K562 (cell line): ENCODE results near the gene VSIG1. TPM values are rescaled to one million over a fixed set of nuclear protein-coding genes. Genes with fewer than 3 reads are reported as not detected.

Experiments used
- ETV6 ChIP-seq, 3 experiments: fragments of 150-350 bp in 1 of 3; sonication (generic) in 1 of 3; formaldehyde crosslinking in 1 of 3; IDR thresholded peaks; 2 replicates each; pipeline versions ENCODE4 v1.6.1 to v1.8.0; 2014 to 2022; ENCODE audit warnings: borderline replicate concordance in 2 of 3, low read depth in 2 of 3, antibody characterized with exemption in 1 of 3, low read length in 1 of 3, mild to moderate bottlenecking in 1 of 3, missing genetic modification reagents in 1 of 3
- HMGN3 ChIP-seq: IDR thresholded peaks from 2 replicates; pipeline ENCODE4 v1.6.1; 2011; ENCODE audit warnings: borderline replicate concordance, low read depth, mild to moderate bottlenecking, mixed read lengths, low read length; ENCODE audit not compliant: insufficient read length; ENCODE audit errors: extremely low read depth
- RBM34 ChIP-seq: fragments of 200-400 bp; formaldehyde crosslinking; IDR thresholded peaks from 2 replicates; pipeline ENCODE4 v1.6.1; 2018; ENCODE audit warnings: low read length, borderline replicate concordance; ENCODE audit not compliant: insufficient read depth
- SIRT6 ChIP-seq: IDR thresholded peaks from one replicate; pipeline ENCODE4 v1.6.1; 2012; ENCODE audit warnings: low read depth, mild to moderate bottlenecking, control low read depth, inconsistent platforms, low read length, moderate library complexity
- XRCC3 ChIP-seq: fragments of 450-650 bp; IDR thresholded peaks from 2 replicates; pipeline ENCODE4 v1.6.1; 2017; ENCODE audit warnings: mild to moderate bottlenecking, moderate library complexity
- ZKSCAN3 ChIP-seq: fragments of 250-450 bp; sonication (Bioruptor Pico); IDR thresholded peaks from 2 replicates; pipeline ENCODE4 v1.4.0; 2020
- ZNF12 ChIP-seq: sonication (generic); formaldehyde crosslinking; IDR thresholded peaks from 2 replicates; pipeline ENCODE4 v1.4.0; 2020; ENCODE audit warnings: mild to moderate bottlenecking, missing genetic modification reagents
- polyA plus RNA-seq, 8 experiments: library from polyadenylated mRNA; depleted of rRNA in 4 of 8; stranded (reverse) in 5 of 8; unstranded in 3 of 8; fragments of >200 nt; fragmentation: Nextera tagmentation in 2 of 8; fragmentation: Illumina TruSeq in 1 of 8; extraction: Ambion mirVana in 2 of 8; extraction: Trizol in 1 of 8; gene quantifications; 2 replicates each; pipeline versions ENCODE4 v1.2.1 to v1.2.3, GENCODE V29; 2011 to 2014; ENCODE audit warnings: inconsistent platforms in 1 of 8, missing spikeins in 1 of 8
- total RNA-seq, 7 experiments: library from RNA; depleted of rRNA in 6 of 7; stranded (reverse); fragments of >200 nt in 6 of 7; fragmentation: Illumina TruSeq in 2 of 7; extraction: Trizol in 2 of 7; gene quantifications; 2 replicates each; pipeline versions ENCODE4 v1.2.1 to v1.2.3, GENCODE V29; 2011 to 2021; ENCODE audit warnings: low replicate concordance in 1 of 7
- TF ChIP-seq, protein P1 (sequence below): fragments of 450-650 bp; IDR thresholded peaks from 2 replicates; pipeline ENCODE4 v1.6.1; 2018; ENCODE audit not compliant: partially characterized antibody
- TF ChIP-seq, protein P2 (sequence below): fragments of 250-450 bp; sonication (Bioruptor Pico); IDR thresholded peaks from 2 replicates; pipeline ENCODE4 v1.4.0; 2020
- TF ChIP-seq, protein P3 (sequence below): fragments of 450-650 bp; IDR thresholded peaks from 2 replicates; pipeline ENCODE4 v1.6.1; 2016; ENCODE audit warnings: low read depth, mild to moderate bottlenecking, moderate library complexity
- TF ChIP-seq, protein P4 (sequence below): fragments of 200-800 bp; sonication (Bioruptor generic); IDR thresholded peaks from 2 replicates; pipeline ENCODE4 v1.6.1; 2016; ENCODE audit warnings: missing genetic modification characterization, missing compliant biosample characterization

The VSIG1 gene
- total and polyA plus RNA-seq, 9 of the 15 experiments (the other 6 are each of a cell fraction or from before 2014, with no cell fraction given): not detected

DNA sequence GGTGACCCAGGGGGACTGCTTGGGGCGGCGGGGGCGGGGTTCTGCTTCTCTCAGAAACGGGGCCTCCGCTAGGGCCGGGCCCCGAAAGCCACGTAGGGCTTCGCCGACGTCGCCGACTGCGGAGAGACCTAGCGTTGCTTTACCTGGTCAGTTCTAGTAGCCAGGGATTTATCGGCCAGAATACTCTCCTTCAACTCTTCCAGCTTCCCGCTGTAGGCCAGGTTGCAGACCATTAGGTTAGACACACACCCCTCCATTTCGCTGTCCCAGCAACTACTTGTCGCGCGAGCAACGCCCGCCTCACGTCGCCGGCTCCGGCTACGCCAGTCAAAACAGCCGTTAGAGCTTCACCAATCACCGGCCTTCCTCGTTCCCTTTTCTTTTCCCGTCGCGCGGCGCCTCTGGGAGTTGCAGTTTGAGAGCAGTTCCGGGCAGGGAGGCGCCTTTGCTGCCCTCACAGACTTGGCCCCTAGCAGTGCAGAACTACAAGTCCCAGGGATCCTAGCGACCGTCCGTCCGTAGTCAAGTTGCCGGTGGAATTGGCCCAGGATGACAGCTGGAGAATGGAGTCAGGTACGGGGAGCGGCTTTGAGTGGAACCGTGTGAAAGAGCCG lies 46.5 kb downstream of the VSIG1 start, which contains the start of the genes ATG4A and PSMD10 (continued):
- TF ChIP-seq SIRT6 (no peak), XRCC3 (no peak), ETV6 (IDR thresholded peaks at IDR 0.05; ENCODE audit: borderline replicate concordance in 1 of 2, low read depth in 2 of 2, low read length in 1 of 2) (no peak), ETV6 (CRISPR knock-in tag; IDR thresholded peaks at IDR 0.05; ENCODE audit: borderline replicate concordance) (no peak), ZNF12 (CRISPR knock-in tag) (no peak), RBM34 (no peak), HMGN3 (no peak), ZKSCAN3 (CRISPR knock-in tag) (no peak)
- TF ChIP-seq, protein P1, sequence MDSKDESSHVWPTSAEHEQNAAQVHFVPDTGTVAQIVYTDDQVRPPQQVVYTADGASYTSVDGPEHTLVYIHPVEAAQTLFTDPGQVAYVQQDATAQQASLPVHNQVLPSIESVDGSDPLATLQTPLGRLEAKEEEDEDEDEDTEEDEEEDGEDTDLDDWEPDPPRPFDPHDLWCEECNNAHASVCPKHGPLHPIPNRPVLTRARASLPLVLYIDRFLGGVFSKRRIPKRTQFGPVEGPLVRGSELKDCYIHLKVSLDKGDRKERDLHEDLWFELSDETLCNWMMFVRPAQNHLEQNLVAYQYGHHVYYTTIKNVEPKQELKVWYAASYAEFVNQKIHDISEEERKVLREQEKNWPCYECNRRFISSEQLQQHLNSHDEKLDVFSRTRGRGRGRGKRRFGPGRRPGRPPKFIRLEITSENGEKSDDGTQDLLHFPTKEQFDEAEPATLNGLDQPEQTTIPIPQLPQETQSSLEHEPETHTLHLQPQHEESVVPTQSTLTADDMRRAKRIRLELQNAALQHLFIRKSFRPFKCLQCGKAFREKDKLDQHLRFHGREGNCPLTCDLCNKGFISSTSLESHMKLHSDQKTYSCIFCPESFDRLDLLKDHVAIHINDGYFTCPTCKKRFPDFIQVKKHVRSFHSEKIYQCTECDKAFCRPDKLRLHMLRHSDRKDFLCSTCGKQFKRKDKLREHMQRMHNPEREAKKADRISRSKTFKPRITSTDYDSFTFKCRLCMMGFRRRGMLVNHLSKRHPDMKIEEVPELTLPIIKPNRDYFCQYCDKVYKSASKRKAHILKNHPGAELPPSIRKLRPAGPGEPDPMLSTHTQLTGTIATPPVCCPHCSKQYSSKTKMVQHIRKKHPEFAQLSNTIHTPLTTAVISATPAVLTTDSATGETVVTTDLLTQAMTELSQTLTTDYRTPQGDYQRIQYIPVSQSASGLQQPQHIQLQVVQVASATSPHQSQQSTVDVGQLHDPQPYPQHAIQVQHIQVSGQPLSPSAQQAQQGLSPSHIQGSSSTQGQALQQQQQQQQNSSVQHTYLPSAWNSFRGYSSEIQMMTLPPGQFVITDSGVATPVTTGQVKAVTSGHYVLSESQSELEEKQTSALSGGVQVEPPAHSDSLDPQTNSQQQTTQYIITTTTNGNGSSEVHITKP: peak; percentile 91
- TF ChIP-seq, protein P2, sequence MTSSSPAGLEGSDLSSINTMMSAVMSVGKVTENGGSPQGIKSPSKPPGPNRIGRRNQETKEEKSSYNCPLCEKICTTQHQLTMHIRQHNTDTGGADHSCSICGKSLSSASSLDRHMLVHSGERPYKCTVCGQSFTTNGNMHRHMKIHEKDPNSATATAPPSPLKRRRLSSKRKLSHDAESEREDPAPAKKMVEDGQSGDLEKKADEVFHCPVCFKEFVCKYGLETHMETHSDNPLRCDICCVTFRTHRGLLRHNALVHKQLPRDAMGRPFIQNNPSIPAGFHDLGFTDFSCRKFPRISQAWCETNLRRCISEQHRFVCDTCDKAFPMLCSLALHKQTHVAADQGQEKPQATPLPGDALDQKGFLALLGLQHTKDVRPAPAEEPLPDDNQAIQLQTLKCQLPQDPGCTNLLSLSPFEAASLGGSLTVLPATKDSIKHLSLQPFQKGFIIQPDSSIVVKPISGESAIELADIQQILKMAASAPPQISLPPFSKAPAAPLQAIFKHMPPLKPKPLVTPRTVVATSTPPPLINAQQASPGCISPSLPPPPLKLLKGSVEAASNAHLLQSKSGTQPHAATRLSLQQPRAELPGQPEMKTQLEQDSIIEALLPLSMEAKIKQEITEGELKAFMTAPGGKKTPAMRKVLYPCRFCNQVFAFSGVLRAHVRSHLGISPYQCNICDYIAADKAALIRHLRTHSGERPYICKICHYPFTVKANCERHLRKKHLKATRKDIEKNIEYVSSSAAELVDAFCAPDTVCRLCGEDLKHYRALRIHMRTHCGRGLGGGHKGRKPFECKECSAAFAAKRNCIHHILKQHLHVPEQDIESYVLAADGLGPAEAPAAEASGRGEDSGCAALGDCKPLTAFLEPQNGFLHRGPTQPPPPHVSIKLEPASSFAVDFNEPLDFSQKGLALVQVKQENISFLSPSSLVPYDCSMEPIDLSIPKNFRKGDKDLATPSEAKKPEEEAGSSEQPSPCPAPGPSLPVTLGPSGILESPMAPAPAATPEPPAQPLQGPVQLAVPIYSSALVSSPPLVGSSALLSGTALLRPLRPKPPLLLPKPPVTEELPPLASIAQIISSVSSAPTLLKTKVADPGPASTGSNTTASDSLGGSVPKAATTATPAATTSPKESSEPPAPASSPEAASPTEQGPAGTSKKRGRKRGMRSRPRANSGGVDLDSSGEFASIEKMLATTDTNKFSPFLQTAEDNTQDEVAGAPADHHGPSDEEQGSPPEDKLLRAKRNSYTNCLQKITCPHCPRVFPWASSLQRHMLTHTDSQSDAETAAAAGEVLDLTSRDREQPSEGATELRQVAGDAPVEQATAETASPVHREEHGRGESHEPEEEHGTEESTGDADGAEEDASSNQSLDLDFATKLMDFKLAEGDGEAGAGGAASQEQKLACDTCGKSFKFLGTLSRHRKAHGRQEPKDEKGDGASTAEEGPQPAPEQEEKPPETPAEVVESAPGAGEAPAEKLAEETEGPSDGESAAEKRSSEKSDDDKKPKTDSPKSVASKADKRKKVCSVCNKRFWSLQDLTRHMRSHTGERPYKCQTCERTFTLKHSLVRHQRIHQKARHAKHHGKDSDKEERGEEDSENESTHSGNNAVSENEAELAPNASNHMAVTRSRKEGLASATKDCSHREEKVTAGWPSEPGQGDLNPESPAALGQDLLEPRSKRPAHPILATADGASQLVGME (CRISPR knock-in tag): no peak
- TF ChIP-seq, protein P3, sequence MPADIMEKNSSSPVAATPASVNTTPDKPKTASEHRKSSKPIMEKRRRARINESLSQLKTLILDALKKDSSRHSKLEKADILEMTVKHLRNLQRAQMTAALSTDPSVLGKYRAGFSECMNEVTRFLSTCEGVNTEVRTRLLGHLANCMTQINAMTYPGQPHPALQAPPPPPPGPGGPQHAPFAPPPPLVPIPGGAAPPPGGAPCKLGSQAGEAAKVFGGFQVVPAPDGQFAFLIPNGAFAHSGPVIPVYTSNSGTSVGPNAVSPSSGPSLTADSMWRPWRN: no peak
- TF ChIP-seq, protein P4, sequence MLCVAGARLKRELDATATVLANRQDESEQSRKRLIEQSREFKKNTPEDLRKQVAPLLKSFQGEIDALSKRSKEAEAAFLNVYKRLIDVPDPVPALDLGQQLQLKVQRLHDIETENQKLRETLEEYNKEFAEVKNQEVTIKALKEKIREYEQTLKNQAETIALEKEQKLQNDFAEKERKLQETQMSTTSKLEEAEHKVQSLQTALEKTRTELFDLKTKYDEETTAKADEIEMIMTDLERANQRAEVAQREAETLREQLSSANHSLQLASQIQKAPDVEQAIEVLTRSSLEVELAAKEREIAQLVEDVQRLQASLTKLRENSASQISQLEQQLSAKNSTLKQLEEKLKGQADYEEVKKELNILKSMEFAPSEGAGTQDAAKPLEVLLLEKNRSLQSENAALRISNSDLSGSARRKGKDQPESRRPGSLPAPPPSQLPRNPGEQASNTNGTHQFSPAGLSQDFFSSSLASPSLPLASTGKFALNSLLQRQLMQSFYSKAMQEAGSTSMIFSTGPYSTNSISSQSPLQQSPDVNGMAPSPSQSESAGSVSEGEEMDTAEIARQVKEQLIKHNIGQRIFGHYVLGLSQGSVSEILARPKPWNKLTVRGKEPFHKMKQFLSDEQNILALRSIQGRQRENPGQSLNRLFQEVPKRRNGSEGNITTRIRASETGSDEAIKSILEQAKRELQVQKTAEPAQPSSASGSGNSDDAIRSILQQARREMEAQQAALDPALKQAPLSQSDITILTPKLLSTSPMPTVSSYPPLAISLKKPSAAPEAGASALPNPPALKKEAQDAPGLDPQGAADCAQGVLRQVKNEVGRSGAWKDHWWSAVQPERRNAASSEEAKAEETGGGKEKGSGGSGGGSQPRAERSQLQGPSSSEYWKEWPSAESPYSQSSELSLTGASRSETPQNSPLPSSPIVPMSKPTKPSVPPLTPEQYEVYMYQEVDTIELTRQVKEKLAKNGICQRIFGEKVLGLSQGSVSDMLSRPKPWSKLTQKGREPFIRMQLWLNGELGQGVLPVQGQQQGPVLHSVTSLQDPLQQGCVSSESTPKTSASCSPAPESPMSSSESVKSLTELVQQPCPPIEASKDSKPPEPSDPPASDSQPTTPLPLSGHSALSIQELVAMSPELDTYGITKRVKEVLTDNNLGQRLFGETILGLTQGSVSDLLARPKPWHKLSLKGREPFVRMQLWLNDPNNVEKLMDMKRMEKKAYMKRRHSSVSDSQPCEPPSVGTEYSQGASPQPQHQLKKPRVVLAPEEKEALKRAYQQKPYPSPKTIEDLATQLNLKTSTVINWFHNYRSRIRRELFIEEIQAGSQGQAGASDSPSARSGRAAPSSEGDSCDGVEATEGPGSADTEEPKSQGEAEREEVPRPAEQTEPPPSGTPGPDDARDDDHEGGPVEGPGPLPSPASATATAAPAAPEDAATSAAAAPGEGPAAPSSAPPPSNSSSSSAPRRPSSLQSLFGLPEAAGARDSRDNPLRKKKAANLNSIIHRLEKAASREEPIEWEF (CRISPR knock-in tag): no peak
